Measurements from ENCODE around the gene DDX24. TPM values are rescaled to one million over a fixed set of nuclear protein-coding genes. Genes with fewer than 3 reads are reported as not detected.

Gene DDX24
- total and polyA plus RNA-seq, 8 donors: 39.1 to 236 (median 69.9) TPM

GRCh38 chr14:94010625-94011024, 70.4 kb downstream of the DDX24 start:
- intact Hi-C loops (cut with DNase I; ENCODE audit: low total_unique reads): no loop called here
- Histone ChIP-seq H3K27ac (no peak overlapping the region), H3K4me1 (peaks cover 0 to 9% (median 0%) of the 10 kb centered on the region in 4 donors), H3K9me3 (no peaks in the 10 kb centered on the region), H3K36me3 (no peaks in the 10 kb centered on the region), H3K27me3 (peaks cover 0 to 11% (median 0%) of the 10 kb centered on the region in 3 donors), H3K4me3 (no peak overlapping the region)
- no peak for DNase-seq
- TF ChIP-seq POLR2AphosphoS5 (IDR thresholded peaks at IDR 0.05) (no peak), POLR2A (IDR thresholded peaks at IDR 0.05) (no peak), EP300 (IDR thresholded peaks at IDR 0.05) (no peak)
- TF ChIP-seq, protein P1, sequence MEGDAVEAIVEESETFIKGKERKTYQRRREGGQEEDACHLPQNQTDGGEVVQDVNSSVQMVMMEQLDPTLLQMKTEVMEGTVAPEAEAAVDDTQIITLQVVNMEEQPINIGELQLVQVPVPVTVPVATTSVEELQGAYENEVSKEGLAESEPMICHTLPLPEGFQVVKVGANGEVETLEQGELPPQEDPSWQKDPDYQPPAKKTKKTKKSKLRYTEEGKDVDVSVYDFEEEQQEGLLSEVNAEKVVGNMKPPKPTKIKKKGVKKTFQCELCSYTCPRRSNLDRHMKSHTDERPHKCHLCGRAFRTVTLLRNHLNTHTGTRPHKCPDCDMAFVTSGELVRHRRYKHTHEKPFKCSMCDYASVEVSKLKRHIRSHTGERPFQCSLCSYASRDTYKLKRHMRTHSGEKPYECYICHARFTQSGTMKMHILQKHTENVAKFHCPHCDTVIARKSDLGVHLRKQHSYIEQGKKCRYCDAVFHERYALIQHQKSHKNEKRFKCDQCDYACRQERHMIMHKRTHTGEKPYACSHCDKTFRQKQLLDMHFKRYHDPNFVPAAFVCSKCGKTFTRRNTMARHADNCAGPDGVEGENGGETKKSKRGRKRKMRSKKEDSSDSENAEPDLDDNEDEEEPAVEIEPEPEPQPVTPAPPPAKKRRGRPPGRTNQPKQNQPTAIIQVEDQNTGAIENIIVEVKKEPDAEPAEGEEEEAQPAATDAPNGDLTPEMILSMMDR (IDR thresholded peaks at IDR 0.05): no peak
- 83 to 94% (median 89%) methylated on average over 6 of the region's 6 CpGs for WGBS, 5 donors

- H3K27ac ChIP-seq: no peak overlapping the region
- H3K4me1 ChIP-seq: peaks cover 0 to 9% (median 0%) of the 10 kb centered on the region in 4 donors
- intact Hi-C loops (cut with DNase I; ENCODE audit: low total_unique reads): no loop called here
Measured at GRCh38 chr14:94009767-94010166, 71.2 kb downstream of the DDX24 start.

GRCh38 chr14:94008234-94008633, 72.8 kb downstream of the DDX24 start:
- Histone ChIP-seq H3K27ac (no peak overlapping the region), H3K9me3 (no peaks in the 10 kb centered on the region), H3K36me3 (no peaks in the 10 kb centered on the region), H3K4me3 (no peak overlapping the region), H3K27me3 (peaks cover 0 to 11% (median 0%) of the 10 kb centered on the region in 3 donors), H3K4me1 (peaks cover 0 to 9% (median 0%) of the 10 kb centered on the region in 4 donors)
- intact Hi-C loops (cut with DNase I; ENCODE audit: low total_unique reads): no loop called here
- no peak for DNase-seq
- no peak for TF ChIP-seq POLR2A (IDR thresholded peaks at IDR 0.05)
- TF ChIP-seq, protein P1 (IDR thresholded peaks at IDR 0.05): no peak
- TF ChIP-seq EP300 (IDR thresholded peaks at IDR 0.05): no peak
- TF ChIP-seq POLR2AphosphoS5 (IDR thresholded peaks at IDR 0.05): no peak
- 59 to 73% (median 68%) methylated on average over 3 of the region's 3 CpGs for WGBS, 5 donors

More at GRCh38 chr14:94009767-94010166, 71.2 kb downstream of the DDX24 start:
- peak in 1 of 2 donors; percentile 47 for DNase-seq
- Histone ChIP-seq H3K27me3 (peaks cover 0 to 11% (median 0%) of the 10 kb centered on the region in 3 donors), H3K36me3 (no peaks in the 10 kb centered on the region), H3K4me3 (no peak overlapping the region), H3K9me3 (no peaks in the 10 kb centered on the region)
- WGBS, 5 donors: 15 to 34% (median 18%) methylated on average over 4 of the region's 4 CpGs
- TF ChIP-seq POLR2A (IDR thresholded peaks at IDR 0.05) (no peak), EP300 (IDR thresholded peaks at IDR 0.05) (no peak), POLR2AphosphoS5 (IDR thresholded peaks at IDR 0.05) (no peak)
- TF ChIP-seq, protein P1 (IDR thresholded peaks at IDR 0.05): no peak

DNA sequence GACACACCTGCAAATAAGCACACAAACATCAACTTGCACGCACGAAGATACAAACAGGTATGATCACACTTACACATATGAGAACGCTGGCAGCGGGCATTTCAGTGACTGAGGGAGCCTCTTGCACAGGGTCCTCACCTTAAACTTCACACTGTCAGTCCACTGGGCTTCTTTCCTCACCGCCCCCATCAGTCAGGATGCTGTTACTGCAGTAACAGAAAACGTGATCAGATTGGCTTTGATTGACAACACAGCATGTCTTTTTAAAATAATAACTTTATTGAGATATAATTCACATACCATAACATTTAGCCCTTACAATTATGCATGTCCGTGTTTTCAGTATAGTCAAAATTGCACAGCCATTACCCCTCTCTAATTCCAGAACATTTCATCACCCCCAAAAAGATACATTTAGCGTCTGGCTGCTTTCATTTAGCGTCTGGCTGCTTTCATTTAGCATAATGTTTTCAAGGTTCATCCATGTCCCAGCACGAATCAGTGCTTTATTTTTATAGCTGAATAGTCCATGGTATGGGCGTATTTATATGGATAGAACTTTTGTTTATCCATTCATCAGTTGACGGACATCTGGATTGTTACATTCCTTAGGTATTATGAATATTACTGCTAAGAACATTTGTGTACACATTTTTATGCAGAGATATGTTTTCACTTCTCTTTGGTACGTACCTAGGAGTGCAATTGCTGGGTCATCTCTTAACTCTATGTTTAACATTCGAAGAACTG, 75.5 kb downstream of the DDX24 start:
- intact Hi-C loops (cut with DNase I; ENCODE audit: low total_unique reads): no loop called here
- WGBS, 5 donors: 44 to 50% (median 48%) methylated on average over 14 of the region's 14 CpGs
- peaks cover 0 to 26% (median 4%) of the 10 kb centered on the region in 3 donors for H3K27me3 ChIP-seq

More for the DNA sequence above, 75.5 kb downstream of the DDX24 start:
- Histone ChIP-seq H3K36me3 (no peaks in the 10 kb centered on the region), H3K4me3 (no peak overlapping the region), H3K9me3 (no peaks in the 10 kb centered on the region), H3K4me1 (peaks cover 0 to 11% (median 8%) of the 10 kb centered on the region in 4 donors), H3K27ac (no peak overlapping the region)
- no peak for TF ChIP-seq POLR2AphosphoS5 (IDR thresholded peaks at IDR 0.05)
- TF ChIP-seq EP300 (IDR thresholded peaks at IDR 0.05): no peak
- TF ChIP-seq, protein P1 (IDR thresholded peaks at IDR 0.05): peak in 1 of 7 experiments; percentile 19
- no peak for DNase-seq
